Retinal pigment epithelial cell (primary cell): ENCODE measurements around the gene RBMS1.

Source experiments
- DNase-seq: peaks from one replicate; pipeline ENCODE4 v3.0.0-alpha.2; 2010; ENCODE audit warnings: low read depth
- H3K4me3 ChIP-seq: 2 replicates; pipeline ENCODE4 v1.5.1; 2011; ENCODE audit warnings: mild to moderate bottlenecking, low read length, control low read depth, moderate library complexity
- TF ChIP-seq, protein P1 (sequence below): conservative IDR thresholded peaks from 2 replicates; pipeline ENCODE4 v1.5.1; 2011; ENCODE audit warnings: low read depth, low read length, control low read depth, inconsistent platforms

RBMS1 gene

DNA sequence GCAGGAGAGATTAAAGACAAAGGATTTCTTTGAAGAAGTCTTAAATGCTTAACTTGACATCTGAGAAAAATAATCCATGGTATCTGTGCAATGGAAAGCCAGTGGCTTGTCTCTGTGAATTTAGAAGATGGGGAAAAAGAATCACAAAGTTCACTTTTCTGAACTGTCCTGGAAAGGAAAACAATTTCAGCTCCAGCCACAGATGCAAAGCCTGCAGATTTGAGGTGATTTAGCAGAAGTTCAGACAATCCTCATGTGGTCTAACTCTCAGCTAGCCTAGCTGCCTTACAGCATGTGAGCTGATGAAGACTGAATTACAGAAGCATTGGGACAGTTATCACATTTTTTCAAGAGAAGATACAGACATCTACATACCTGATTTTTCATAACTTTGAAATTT, 166.8 kb downstream of the RBMS1 start:
- no peak for DNase-seq
- no peak overlapping the region for H3K4me3 ChIP-seq
- TF ChIP-seq, protein P1, sequence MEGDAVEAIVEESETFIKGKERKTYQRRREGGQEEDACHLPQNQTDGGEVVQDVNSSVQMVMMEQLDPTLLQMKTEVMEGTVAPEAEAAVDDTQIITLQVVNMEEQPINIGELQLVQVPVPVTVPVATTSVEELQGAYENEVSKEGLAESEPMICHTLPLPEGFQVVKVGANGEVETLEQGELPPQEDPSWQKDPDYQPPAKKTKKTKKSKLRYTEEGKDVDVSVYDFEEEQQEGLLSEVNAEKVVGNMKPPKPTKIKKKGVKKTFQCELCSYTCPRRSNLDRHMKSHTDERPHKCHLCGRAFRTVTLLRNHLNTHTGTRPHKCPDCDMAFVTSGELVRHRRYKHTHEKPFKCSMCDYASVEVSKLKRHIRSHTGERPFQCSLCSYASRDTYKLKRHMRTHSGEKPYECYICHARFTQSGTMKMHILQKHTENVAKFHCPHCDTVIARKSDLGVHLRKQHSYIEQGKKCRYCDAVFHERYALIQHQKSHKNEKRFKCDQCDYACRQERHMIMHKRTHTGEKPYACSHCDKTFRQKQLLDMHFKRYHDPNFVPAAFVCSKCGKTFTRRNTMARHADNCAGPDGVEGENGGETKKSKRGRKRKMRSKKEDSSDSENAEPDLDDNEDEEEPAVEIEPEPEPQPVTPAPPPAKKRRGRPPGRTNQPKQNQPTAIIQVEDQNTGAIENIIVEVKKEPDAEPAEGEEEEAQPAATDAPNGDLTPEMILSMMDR = no peak

DNA sequence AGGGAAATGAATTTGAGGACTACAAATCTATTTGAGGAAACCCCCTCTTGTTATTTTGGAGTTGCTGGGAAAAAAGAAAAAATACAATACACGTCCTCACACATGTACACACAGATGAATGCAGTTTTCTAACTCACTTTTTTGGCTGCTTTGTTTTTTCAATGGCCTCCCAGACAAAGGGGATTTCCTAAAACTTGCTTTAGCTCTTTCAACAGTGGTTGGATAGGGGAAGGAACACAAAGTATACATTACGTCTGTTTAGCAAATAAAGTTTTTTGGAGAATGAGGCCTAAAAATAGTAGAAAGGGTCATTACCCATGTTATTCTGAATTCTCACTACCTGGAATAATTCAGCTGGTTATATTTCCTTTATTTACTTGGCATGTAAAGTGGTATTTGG, 168.2 kb downstream of the RBMS1 start:
- TF ChIP-seq, protein P1 = no peak
- no peak for DNase-seq

DNA sequence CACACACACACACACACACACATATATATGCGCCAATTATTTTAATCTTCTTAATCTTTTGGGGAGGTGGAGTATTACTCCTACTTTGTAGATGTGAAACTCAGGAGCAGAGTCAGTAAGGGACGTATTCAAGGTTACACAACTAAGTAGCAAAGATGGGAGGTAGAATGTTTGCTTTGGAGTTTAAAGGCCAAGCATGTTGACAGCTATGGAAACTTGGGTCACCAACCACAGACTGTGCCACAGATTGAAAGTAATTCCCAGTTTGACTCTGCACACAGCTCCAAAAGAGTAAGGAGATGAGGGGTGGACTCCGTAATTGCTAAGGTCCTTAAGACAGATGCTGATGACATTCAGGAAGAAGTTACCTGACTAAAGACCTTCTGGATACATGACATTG, 168.7 kb downstream of the RBMS1 start:
- no peak for DNase-seq
- TF ChIP-seq, protein P1 = no peak

More for the DNA sequence above, 168.2 kb downstream of the RBMS1 start:
- H3K4me3 ChIP-seq = no peak overlapping the region

DNA sequence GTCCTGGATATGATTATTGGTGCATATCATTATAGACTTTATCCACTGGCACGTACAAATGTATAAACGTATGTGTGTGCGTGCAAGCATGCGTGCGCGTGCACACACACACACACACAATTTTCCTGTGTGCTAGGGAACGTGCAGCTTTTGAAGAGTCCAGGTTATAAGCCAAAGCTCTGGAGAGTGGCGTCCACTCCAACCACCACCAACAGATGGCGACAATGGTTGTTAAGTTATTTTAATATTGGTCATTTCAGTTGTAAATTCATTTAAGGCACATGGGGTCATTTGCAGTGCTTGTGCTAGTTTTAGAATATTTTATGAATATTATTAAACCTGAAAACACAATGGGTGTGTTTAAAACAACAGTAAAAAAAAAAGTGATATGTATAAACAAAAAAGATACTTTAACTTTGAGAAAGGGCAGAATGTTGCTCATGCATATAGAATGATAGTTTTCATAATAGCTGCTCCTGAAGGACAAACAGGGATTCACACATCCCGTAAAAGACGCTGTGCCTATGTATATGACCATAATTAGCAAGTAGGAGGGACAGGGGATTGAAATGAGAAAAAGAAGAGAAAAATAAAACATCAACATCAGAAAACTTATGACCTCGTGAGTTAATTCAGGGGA, 169.3 kb downstream of the RBMS1 start:
- DNase-seq = peak; percentile 26
- H3K4me3 ChIP-seq = no peak overlapping the region
- TF ChIP-seq, protein P1 = peak; percentile 77

More for the DNA sequence above, 168.7 kb downstream of the RBMS1 start:
- no peak overlapping the region for H3K4me3 ChIP-seq

DNA sequence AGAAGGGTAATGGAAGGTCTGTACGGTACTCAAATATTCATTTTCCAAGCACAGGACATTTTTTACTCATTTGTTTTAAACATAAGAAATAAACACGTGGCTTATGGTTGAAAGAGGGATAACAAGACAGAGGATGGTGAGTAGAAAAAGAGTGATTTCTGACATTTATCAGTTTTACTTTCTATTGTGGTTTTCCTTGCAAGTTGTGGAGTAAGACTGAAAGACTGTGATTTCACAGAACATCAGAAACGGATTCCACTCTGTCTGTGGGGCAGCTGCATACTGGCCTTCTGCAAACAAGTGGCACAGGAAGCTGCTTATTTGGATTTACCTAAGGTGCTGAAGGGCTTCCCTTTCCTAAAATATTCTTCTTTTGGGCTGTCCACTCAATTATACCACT, 171.3 kb downstream of the RBMS1 start:
- no peak for DNase-seq
- no peak overlapping the region for H3K4me3 ChIP-seq
- TF ChIP-seq, protein P1 = no peak

DNA sequence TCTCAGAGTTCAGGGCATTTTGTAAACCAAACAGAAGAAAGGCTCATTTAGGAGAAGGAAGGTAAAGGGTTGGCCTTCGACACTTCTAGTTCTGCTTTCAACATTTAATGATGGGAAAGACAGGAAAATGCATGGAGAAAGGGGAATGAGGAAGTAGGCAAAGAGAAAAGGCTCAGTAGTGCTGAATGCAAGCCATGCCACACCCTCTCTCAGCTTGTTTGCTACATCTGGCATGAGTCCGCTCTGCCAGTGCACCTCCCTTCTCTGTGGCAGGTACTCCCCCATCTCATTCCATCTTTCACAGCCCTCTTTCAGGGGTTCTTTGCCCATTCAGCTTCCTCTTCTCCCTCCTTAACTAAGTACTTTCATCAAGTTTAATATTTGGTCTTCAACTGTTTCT, 172.6 kb downstream of the RBMS1 start:
- no peak overlapping the region for H3K4me3 ChIP-seq
- TF ChIP-seq, protein P1 = no peak
- no peak for DNase-seq

DNA sequence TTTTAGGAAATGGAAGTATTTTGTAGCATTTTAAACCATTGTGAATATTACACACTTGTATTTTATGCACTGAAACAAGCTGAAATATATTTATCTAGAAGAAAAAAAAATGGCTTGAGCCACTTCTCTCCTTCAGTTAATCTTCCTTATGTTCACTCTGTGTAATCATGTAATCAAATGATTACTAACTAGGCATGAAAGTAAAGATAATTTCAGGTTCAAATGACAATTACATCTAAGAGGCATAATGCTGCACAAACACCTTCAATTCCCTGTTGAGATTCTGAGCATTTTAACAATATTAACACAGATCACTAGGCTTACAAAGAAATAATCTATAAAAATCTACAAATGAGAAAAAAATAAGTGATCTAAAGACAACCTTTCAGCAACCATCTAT, 173.9 kb downstream of the RBMS1 start:
- H3K4me3 ChIP-seq = no peak overlapping the region
- no peak for DNase-seq
- TF ChIP-seq, protein P1 = no peak
